A673 (cell line): ENCODE measurements around the gene SLC20A1.

Experiments
- CTCF ChIP-seq: fragments of 300-800, 200-600 bp; sonication (generic); conservative IDR thresholded peaks from 2 replicates; pipeline ENCODE4 v1.5.1; 2017; ENCODE audit warnings: low read depth, mild to moderate bottlenecking, antibody characterized with exemption, low read length, moderate library complexity, mixed read lengths
- EZH2 ChIP-seq: fragments of 200-600 bp; sonication (generic); IDR thresholded peaks from 2 replicates; pipeline ENCODE4 v1.6.1; 2017; ENCODE audit warnings: borderline replicate concordance, low read depth, mild to moderate bottlenecking, mixed read lengths, antibody characterized with exemption, low read length; ENCODE audit not compliant: poor library complexity, severe bottlenecking

GRCh38 chr2:112665113-112665780 lies 19.5 kb downstream of the SLC20A1 start:
- TF ChIP-seq CTCF (no peak), EZH2 (no peak)
